Measurements from ENCODE around the gene CFAP45. TPM values are rescaled to one million over a fixed set of nuclear protein-coding genes. Genes with fewer than 3 reads are reported as not detected.

Gene CFAP45
- total and polyA plus RNA-seq, 2 of the 8 experiments (the other 6 are each of a cell fraction or from before 2014, with no cell fraction given): 0.05 TPM; not detected in 1

DNA sequence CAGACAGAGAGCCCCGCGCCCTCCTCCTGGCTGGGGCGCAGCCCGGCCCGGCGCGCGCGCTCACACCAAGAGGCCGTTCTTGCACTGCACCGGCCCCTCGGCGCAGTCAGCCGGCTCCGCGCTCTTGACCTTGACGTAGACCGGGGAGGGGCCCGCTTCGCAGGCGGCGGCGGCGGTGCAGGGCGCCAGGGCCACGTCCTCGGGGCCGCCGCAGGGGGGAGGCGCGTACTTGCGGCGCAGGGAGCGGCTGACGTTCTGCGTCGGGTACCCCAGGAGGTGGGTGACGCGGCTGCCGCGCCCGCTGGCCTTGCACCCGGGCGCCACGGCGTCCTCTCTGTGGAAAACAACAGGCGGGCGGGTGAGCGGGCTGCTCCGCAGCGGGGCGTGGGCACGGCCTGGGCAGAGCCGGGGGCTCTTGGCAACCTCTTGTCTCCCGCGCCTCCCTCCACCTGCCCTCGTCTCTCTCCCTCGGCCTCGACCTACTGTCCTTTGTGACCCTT is 45.2 kb downstream of the CFAP45 start:
- no peak overlapping the region for H3K27ac ChIP-seq (ENCODE audit: low read depth, low read length)
- no peak overlapping the region for H2BK120ac ChIP-seq (replicated peaks; ENCODE audit: low read depth, low read length)
- H4K8ac ChIP-seq (ENCODE audit: extremely low read depth, insufficient read depth, low read length): peak overlapping the region; percentile 45; the same call in 1 of the 2 replicates
- H3K36me3 ChIP-seq (ENCODE audit: control insufficient read depth in 2 of 4, insufficient read depth in 4 of 4, low read length in 3 of 4): no peaks in the 10 kb centered on the region
- DNase-seq (ENCODE audit: low read depth in 1 of 2, low spot score in 2 of 2): peak in 1 of 2 experiments; percentile 73
- peaks cover 10% of the 10 kb centered on the region; the same call in 1 of the 2 replicates for H3K23me2 ChIP-seq (ENCODE audit: low read depth, low read length)
- ChIA-PET POLR2A (ENCODE audit: partially characterized antibody) (no interaction called here), CTCF (ENCODE audit: partially characterized antibody) (interaction anchor here (0.7 to 8.4 kb wide), 6 partner anchors 24 to 153 kb away, joined by 3 to 107 read pairs (median 4); partner anchors contain the start of genes DUSP23 and SLAMF8)
- H3K9me3 ChIP-seq (ENCODE audit: insufficient read depth in 2 of 2, low read depth in 1 of 2, low read length in 1 of 2): no peaks in the 10 kb centered on the region; a peak in 1 of 4 replicates
- H3K4me1 ChIP-seq (replicated peaks in 1 of 4; ENCODE audit: control insufficient read depth in 3 of 4, insufficient read depth in 4 of 4, low read length in 3 of 4): no peaks in the 10 kb centered on the region
- no peak overlapping the region for H2BK15ac ChIP-seq (ENCODE audit: low read length)
- H2BK5ac ChIP-seq (ENCODE audit: low read depth, low read length): no peak overlapping the region
- no peak overlapping the region for H3K23ac ChIP-seq (ENCODE audit: insufficient read length)
- no peak overlapping the region for H3K4ac ChIP-seq (replicated peaks; ENCODE audit: insufficient read length, low read depth, low read length)
- WGBS, 2 experiments (ENCODE audit: extremely low coverage in 1 of 2, insufficient coverage in 1 of 2, insufficient read length in 1 of 2, insufficient replicate concordance in 2 of 2, low coverage in 1 of 2, low lambda C conversion rate in 2 of 2, missing lambda C conversion rate in 1 of 2): 4% methylated on average over 49 of the region's 59 CpGs; no CpG with 5 or more reads in 1 of the 2 experiments
- H3K14ac ChIP-seq (ENCODE audit: insufficient read length): no peak overlapping the region
- no peaks in the 10 kb centered on the region for H3K79me1 ChIP-seq (ENCODE audit: low read depth, low read length)
- peak overlapping the region; percentile 38 to 84 (median 53) for H3K4me3 ChIP-seq (ENCODE audit: extremely low read depth in 1 of 4, insufficient read depth in 2 of 4, low read depth in 3 of 4, low read length in 4 of 4)
- H2BK20ac ChIP-seq (ENCODE audit: low read length): no peak overlapping the region
- no peak overlapping the region for H3K56ac ChIP-seq (replicated peaks; ENCODE audit: insufficient read length, low read depth, low read length)
- H3K4me2 ChIP-seq (ENCODE audit: insufficient read depth in 1 of 2, low read depth in 2 of 2, low read length in 2 of 2): peak overlapping the region; percentile 59 to 90
- no peaks in the 10 kb centered on the region for H3K79me2 ChIP-seq (ENCODE audit: control insufficient read depth in 1 of 2, insufficient read depth in 2 of 2, low read length in 2 of 2)
- H4K91ac ChIP-seq (replicated peaks; ENCODE audit: insufficient read length, low read length): no peak overlapping the region
- H2BK12ac ChIP-seq (ENCODE audit: low read depth, low read length): no peak overlapping the region
- no peaks in the 10 kb centered on the region for H4K20me1 ChIP-seq (replicated peaks in 1 of 2; ENCODE audit: control insufficient read depth in 1 of 2, insufficient read depth in 2 of 2, low read length in 2 of 2)
- peak overlapping the region; percentile 82; the same call in 1 of the 2 replicates for H3K18ac ChIP-seq (ENCODE audit: extremely low read depth, low read length)
- peak overlapping the region in 1 of 4 experiments; percentile 16; a peak in 2 of 7 replicates for H3K9ac ChIP-seq (replicated peaks in 1 of 4; ENCODE audit: extremely low read depth in 1 of 4, low read depth in 3 of 4, low read length in 3 of 4)
- no peak overlapping the region for H4K5ac ChIP-seq (ENCODE audit: insufficient read length, low read depth, low read length)
- H3K27me3 ChIP-seq (replicated peaks in 1 of 4; ENCODE audit: control insufficient read depth in 3 of 4, extremely low read depth in 1 of 4, insufficient read depth in 3 of 4, low read length in 3 of 4): peaks cover 7 to 33% (median 24%) of the 10 kb centered on the region in 4 experiments
- H2AK5ac ChIP-seq (ENCODE audit: low read depth, low read length): no peak overlapping the region
- FAIRE-seq: no peak
- H2AFZ ChIP-seq (ENCODE audit: low read length): peak overlapping the region; percentile 38
- TF ChIP-seq BCL11A (IDR thresholded peaks at IDR 0.05; ENCODE audit: low read depth in 2 of 2, low read length in 2 of 2) (no peak), TCF12 (IDR thresholded peaks at IDR 0.05; ENCODE audit: low read depth, low read length) (no peak), POLR2A (IDR thresholded peaks at IDR 0.05; ENCODE audit: control extremely low read depth in 1 of 2, low read depth in 2 of 2, low read length in 2 of 2) (no peak), SP4 (IDR thresholded peaks at IDR 0.05; ENCODE audit: low read length) (no peak), BACH1 (IDR thresholded peaks at IDR 0.05; ENCODE audit: low read length) (no peak), RBBP5 (IDR thresholded peaks at IDR 0.05; ENCODE audit: borderline replicate concordance, low read depth, low read length) (0 out of 2 replicates have a peak, but pooled peaks have one; percentile 71), CHD1 (IDR thresholded peaks at IDR 0.05; ENCODE audit: low read depth, low read length) (no peak)
- TF ChIP-seq, protein P1, sequence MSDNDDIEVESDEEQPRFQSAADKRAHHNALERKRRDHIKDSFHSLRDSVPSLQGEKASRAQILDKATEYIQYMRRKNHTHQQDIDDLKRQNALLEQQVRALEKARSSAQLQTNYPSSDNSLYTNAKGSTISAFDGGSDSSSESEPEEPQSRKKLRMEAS (IDR thresholded peaks at IDR 0.05): 0 out of 2 replicates have a peak, but pooled peaks have one; percentile 14

Measured in H1 (cell line).